GM06990 (cell line): ENCODE data around the gene WDR64.

ENCODE experiments used
- DNase-seq: peaks from one replicate; pipeline ENCODE4 v3.0.0-alpha.2; 2011; ENCODE audit not compliant: insufficient read length; ENCODE audit errors: extremely low read depth
- H3K27me3 ChIP-seq: replicated peaks from 2 replicates; pipeline ENCODE4 v1.6.0; 2011; ENCODE audit warnings: low read length; ENCODE audit not compliant: control insufficient read depth, insufficient read depth
- H3K36me3 ChIP-seq: 2 replicates; pipeline ENCODE4 v1.5.1; 2011; ENCODE audit warnings: low read length; ENCODE audit not compliant: control insufficient read depth, insufficient read depth
- H3K4me3 ChIP-seq: replicated peaks from 2 replicates; pipeline ENCODE4 v1.5.1; 2011; ENCODE audit warnings: low read depth, mild to moderate bottlenecking, control low read depth, low read length
- CTCF ChIP-seq: IDR thresholded peaks from 2 replicates; pipeline ENCODE4 v1.5.1; 2011; ENCODE audit warnings: low read length, control low read depth, mild to moderate bottlenecking, inconsistent platforms; ENCODE audit not compliant: insufficient read depth, poor library complexity, severe bottlenecking

WDR64 gene

GRCh38 chr1:241782396-241782795 lies 130.3 kb downstream of the WDR64 start:
- H3K36me3 ChIP-seq: no peaks in the 10 kb centered on the region
- H3K4me3 ChIP-seq: no peak overlapping the region
- no peaks in the 10 kb centered on the region for H3K27me3 ChIP-seq
- TF ChIP-seq CTCF: no peak
- no peak for DNase-seq

GRCh38 chr1:241787691-241788090 lies 135.6 kb downstream of the WDR64 start:
- no peak overlapping the region for H3K4me3 ChIP-seq
- H3K36me3 ChIP-seq: no peaks in the 10 kb centered on the region
- TF ChIP-seq CTCF: no peak
- no peaks in the 10 kb centered on the region for H3K27me3 ChIP-seq
- DNase-seq: no peak

- no peaks in the 10 kb centered on the region for H3K36me3 ChIP-seq
- no peaks in the 10 kb centered on the region for H3K27me3 ChIP-seq
- DNase-seq: no peak
- no peak for TF ChIP-seq CTCF
- no peak overlapping the region for H3K4me3 ChIP-seq
These were observed 137.0 kb downstream of the WDR64 start for GRCh38 chr1:241789061-241789460.

GRCh38 chr1:241799416-241799815 lies 147.3 kb downstream of the WDR64 start:
- no peaks in the 10 kb centered on the region for H3K27me3 ChIP-seq
- H3K36me3 ChIP-seq: no peaks in the 10 kb centered on the region
- DNase-seq: no peak
- no peak overlapping the region for H3K4me3 ChIP-seq
- no peak for TF ChIP-seq CTCF

GRCh38 chr1:241800640-241801039 lies 148.6 kb downstream of the WDR64 start:
- no peak for DNase-seq

More at GRCh38 chr1:241800640-241801039, 148.6 kb downstream of the WDR64 start:
- Histone ChIP-seq H3K27me3 (no peaks in the 10 kb centered on the region), H3K4me3 (no peak overlapping the region), H3K36me3 (no peaks in the 10 kb centered on the region)
- no peak for TF ChIP-seq CTCF
